HL-60/S4 (cell line): ENCODE data around the gene HSPA14.
"Not testable (repeated sequence)": the region's sequence is repeated elsewhere in the genome, so short reads cannot be mapped to it uniquely, and the experiment has no call there.

Experiments
- in situ Hi-C: fragments of 300-500 bp; cut with MboI; formaldehyde crosslinking; loops from 2 replicates; pipeline ENCODE4 v1.14.3; 2022; ENCODE audit warnings: low sequenced_read_pairs

HSPA14 gene

GRCh38 chr10:14879928-14880193 lies 41.8 kb downstream of the HSPA14 start:
- in situ Hi-C loops = no loop called here

GRCh38 chr10:14880229-14880628 lies 42.1 kb downstream of the HSPA14 start:
- in situ Hi-C loops = no loop called here

GRCh38 chr10:14884082-14884481 lies 46.0 kb downstream of the HSPA14 start:
- in situ Hi-C loops = no loop called here

GRCh38 chr10:14889318-14889717 lies 51.2 kb downstream of the HSPA14 start:
- in situ Hi-C loops = no loop called here

GRCh38 chr10:14891151-14891550 lies 53.0 kb downstream of the HSPA14 start:
- in situ Hi-C loops = no loop called here

GRCh38 chr10:14904316-14904732 lies 66.2 kb downstream of the HSPA14 start:
- in situ Hi-C loops = no loop called here

- in situ Hi-C loops = no loop called here
Measured at GRCh38 chr10:14904864-14905263, 66.8 kb downstream of the HSPA14 start.

GRCh38 chr10:14905890-14906289 lies 67.8 kb downstream of the HSPA14 start:
- in situ Hi-C loops = no loop called here

- in situ Hi-C loops = no loop called here
Measured at GRCh38 chr10:14906765-14907164, 68.7 kb downstream of the HSPA14 start.

- in situ Hi-C loops = not testable (repeated sequence)
Measured at GRCh38 chr10:14907591-14907990, 69.5 kb downstream of the HSPA14 start.

- in situ Hi-C loops = no loop called here
Measured at GRCh38 chr10:14909101-14909500, 71.0 kb downstream of the HSPA14 start.

GRCh38 chr10:14910953-14911352 lies 72.8 kb downstream of the HSPA14 start:
- in situ Hi-C loops = no loop called here

GRCh38 chr10:14911801-14912200 lies 73.7 kb downstream of the HSPA14 start:
- in situ Hi-C loops = no loop called here

GRCh38 chr10:14916600-14916999 lies 78.5 kb downstream of the HSPA14 start:
- in situ Hi-C loops = no loop called here

- in situ Hi-C loops = no loop called here
Measured at GRCh38 chr10:14917827-14918226, 79.7 kb downstream of the HSPA14 start.

GRCh38 chr10:14918964-14919363 lies 80.9 kb downstream of the HSPA14 start:
- in situ Hi-C loops = no loop called here
